22Rv1 (cell line): Measurements from ENCODE around the gene OSBP.
A peak's percentile ranks its signal among the peaks of the same experiment; 100 is the strongest.

Experiments used
- ZFX ChIP-seq: fragments of 450-650 bp; IDR thresholded peaks from 2 replicates; pipeline ENCODE4 v1.6.1; 2017; ENCODE audit warnings: antibody characterized with exemption, borderline replicate concordance
- TF ChIP-seq, protein P1 (sequence below): fragments of 450-650 bp; IDR thresholded peaks from 2 replicates; pipeline ENCODE4 v1.5.1; 2017; ENCODE audit warnings: mild to moderate bottlenecking

DNA sequence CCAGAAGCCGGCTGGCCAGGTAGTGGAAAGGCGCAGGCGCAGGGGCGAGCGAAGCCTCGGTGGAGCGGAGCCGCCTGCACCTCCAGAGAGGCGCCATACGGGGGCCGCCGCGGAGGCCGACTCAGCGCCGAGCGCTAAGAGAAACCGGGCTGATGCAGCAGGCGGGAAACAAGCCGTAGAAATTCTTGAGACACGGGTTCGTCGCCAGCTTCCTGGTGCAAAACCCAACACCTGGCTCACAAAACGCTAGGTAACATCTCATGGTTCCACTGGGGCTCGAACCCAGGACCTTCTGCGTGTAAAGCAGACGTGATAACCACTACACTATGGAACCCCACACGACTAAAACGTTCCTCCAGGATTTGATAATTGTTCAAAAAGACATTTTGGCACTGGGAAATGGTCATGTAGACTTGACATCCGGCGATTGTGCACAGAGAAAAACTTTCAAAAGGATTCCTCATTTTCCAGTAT is 65.2 kb downstream of the OSBP start:
- TF ChIP-seq, protein P1, sequence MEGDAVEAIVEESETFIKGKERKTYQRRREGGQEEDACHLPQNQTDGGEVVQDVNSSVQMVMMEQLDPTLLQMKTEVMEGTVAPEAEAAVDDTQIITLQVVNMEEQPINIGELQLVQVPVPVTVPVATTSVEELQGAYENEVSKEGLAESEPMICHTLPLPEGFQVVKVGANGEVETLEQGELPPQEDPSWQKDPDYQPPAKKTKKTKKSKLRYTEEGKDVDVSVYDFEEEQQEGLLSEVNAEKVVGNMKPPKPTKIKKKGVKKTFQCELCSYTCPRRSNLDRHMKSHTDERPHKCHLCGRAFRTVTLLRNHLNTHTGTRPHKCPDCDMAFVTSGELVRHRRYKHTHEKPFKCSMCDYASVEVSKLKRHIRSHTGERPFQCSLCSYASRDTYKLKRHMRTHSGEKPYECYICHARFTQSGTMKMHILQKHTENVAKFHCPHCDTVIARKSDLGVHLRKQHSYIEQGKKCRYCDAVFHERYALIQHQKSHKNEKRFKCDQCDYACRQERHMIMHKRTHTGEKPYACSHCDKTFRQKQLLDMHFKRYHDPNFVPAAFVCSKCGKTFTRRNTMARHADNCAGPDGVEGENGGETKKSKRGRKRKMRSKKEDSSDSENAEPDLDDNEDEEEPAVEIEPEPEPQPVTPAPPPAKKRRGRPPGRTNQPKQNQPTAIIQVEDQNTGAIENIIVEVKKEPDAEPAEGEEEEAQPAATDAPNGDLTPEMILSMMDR, result peak; percentile 63
- TF ChIP-seq ZFX, result no peak
